GM10248 (cell line): Measurements from ENCODE around the gene SDK2.

Experiments used
- CTCF ChIA-PET: fragments of 300-600 bp; sonication (Branson Sonifier 250); formaldehyde crosslinking; extraction: SDS; loops from one replicate; lab custom pipeline; 2021; ENCODE audit warnings: antibody characterized with exemption; lab: Yijun Ruan, JAX
- POLR2A ChIA-PET: fragments of 350-650 bp; sonication (Branson Sonifier 250); formaldehyde crosslinking; extraction: SDS; loops from one replicate; lab custom pipeline; 2020; ENCODE audit warnings: antibody characterized with exemption; lab: Yijun Ruan, JAX
- DNase-seq: peaks from one replicate; pipeline ENCODE4 v3.0.0; 2012; ENCODE audit errors: extremely low spot score
- TF ChIP-seq, protein P1 (sequence below): IDR thresholded peaks from 2 replicates; pipeline ENCODE4 v1.5.1; 2012; ENCODE audit warnings: mild to moderate bottlenecking, low read depth; ENCODE audit errors: extremely low read depth, missing control alignments, control extremely low read depth

SDK2 gene

DNA sequence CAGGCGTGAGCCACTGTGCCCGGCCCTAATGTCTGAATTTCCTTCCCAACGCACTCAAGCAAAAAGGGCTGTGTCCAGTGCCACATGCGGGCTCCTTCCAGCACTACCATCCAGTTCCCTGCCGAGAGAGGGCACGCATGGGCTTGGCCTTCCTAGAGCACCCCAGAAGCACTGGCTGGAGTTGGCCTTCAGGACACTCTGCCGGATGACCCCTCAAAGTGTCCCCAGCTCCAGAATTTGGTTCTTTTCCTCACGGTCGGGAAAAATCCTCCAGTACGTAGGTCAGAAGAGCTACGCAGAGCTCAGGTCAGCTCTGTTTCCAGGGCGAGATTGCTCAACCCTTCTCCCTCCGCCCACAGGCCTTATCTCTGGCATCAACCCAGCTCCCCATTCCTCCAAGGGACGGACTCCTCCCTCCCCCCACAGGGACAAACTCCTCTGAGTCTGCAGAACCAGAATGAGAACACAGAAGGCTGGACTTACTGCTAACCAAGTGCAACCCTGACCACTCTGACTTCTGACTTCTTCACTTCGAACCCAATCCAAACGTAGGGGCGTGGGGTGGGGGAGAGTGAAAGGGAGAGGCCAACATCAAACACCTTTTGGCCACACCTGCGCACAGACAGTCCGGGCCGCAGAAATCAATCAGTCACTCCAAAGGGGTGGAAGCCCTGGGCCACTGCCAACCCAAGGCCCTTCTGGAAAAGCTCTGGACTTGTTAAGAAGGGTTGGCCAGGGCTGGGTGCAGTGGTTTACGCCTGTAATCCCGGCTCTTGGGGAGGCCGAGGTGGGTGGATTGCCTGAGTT lies 336.0 kb downstream of the SDK2 start:
- TF ChIP-seq, protein P1, sequence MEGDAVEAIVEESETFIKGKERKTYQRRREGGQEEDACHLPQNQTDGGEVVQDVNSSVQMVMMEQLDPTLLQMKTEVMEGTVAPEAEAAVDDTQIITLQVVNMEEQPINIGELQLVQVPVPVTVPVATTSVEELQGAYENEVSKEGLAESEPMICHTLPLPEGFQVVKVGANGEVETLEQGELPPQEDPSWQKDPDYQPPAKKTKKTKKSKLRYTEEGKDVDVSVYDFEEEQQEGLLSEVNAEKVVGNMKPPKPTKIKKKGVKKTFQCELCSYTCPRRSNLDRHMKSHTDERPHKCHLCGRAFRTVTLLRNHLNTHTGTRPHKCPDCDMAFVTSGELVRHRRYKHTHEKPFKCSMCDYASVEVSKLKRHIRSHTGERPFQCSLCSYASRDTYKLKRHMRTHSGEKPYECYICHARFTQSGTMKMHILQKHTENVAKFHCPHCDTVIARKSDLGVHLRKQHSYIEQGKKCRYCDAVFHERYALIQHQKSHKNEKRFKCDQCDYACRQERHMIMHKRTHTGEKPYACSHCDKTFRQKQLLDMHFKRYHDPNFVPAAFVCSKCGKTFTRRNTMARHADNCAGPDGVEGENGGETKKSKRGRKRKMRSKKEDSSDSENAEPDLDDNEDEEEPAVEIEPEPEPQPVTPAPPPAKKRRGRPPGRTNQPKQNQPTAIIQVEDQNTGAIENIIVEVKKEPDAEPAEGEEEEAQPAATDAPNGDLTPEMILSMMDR = no peak
- POLR2A ChIA-PET = no interaction called here
- DNase-seq = no peak
- CTCF ChIA-PET = interaction anchor here (3.9 kb wide), 1 partner anchor 9 kb away, joined by 10 read pairs; no protein-coding TSS in a partner anchor

DNA sequence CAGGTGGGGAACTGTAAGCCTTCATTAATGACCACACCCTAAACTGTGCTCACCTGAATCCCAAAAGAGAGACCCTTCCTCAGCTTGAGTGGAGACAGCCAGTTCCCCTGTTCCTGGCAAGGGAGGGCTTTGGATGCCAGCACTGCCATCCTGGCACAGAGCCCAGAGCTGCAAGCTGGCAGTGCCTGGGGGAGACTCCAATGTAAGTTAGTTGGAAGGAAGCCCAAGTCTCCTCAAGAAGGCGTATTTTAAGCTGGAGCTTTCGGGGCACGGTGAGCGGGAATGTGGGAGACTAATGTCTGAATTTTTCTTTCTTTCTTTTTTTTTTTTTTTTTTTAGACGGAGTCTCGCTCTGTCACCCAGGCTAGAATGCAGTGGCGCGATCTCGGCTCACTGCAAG lies 337.1 kb downstream of the SDK2 start:
- POLR2A ChIA-PET = interaction anchor here (0.7 kb wide), 1 partner anchor 216 kb away, joined by 7 read pairs; no protein-coding TSS in a partner anchor
- CTCF ChIA-PET = interaction anchor here (1.0 to 1.5 kb wide), 2 partner anchors 63 to 66 kb away, joined by 3 to 6 read pairs; no protein-coding TSS in a partner anchor
- no peak for DNase-seq
- TF ChIP-seq, protein P1 = no peak

DNA sequence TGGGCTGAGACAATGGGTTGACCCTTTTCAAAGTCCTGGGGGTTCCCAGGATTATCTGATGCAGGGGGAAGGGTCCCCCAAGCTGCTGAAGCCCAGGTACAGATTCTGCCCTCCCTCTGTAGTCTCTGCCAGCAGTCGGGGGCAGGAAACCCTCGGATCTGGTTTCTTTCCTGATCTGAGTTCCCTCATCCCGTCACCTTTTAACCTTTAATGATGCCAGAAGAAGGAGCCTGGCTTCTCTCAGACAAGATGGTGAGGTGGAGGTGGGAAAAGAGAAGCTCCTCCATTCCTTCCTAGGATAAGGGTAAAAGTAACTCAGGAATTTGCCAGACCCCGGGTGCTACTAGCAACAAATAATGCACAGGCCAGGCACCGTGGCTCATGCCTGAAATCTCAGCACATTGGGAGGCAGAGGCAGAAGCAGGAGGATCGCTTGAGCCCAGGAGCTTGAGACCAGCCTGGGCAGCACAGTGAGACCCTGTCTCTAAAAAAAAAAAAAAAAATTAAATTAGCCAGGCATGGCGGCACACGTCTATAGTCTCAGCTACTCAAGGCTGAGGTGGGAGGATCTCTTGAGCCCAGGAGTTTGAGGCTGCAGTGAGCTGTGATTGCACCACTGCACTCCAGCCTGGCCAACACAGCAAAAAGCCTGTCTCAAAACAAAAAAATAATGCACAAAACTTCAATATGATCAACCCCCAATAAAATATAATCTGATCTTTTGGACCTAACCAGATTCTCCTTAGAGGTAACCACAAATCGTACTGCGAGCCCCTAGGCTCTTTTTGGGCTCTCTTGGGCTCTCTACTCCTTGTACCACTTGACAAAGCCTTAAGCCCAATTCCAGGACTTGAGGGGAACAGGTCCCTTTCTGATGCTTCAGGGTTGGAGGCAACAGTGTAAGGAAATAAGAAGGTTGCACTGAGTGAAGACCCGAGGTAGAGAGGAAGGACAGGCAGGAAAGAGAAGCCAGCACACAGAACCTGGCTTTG lies 338.1 kb downstream of the SDK2 start:
- CTCF ChIA-PET = interaction anchor here (1.0 to 1.5 kb wide), 2 partner anchors 64 to 65 kb away, joined by 3 to 6 read pairs; no protein-coding TSS in a partner anchor
- POLR2A ChIA-PET = interaction anchor here (0.7 kb wide), 1 partner anchor 21 kb away, joined by 3 read pairs; no protein-coding TSS in a partner anchor
- DNase-seq = no peak

DNA sequence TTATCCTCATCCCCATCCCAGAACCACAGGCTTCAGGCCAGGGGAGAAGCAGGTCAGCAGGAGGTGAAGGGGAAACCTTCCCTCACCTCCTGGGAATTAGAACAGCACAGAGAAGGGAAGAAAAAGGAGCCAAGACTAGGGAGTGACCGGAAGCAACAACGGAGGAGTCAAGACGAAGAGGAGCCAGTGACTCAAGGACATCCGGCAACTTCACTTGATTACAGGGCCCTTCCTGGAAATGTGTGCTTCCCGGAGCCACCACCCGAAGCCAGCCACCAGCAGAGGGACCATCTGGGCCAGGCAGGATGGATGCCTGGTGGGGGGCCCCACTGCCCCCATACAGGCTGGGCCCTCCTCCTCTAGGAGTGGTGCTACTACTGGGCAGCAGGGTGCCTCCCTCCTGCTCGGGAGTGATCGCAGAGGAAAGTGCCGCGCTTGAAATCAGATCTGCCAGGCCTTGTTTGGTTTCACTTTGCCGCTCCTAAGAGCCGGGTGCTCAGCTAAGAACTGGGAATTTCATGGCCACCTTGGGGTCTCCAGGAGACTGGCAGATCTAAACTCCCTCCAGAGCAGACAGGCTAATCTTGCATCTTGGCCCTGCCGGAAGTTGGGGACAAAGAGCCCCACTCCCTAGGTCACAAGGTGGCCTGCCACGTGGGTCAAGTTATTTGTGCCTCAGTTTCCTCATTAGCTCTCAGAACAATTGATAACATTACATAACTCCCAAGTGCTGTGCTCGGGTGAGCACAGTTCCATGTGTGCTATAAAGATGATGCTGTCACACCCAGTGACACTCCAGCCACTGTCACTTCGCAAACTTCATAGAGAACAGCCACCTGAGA lies 339.1 kb downstream of the SDK2 start:
- CTCF ChIA-PET = no interaction called here

More for the DNA sequence above, 338.1 kb downstream of the SDK2 start:
- TF ChIP-seq, protein P1 = no peak

DNA sequence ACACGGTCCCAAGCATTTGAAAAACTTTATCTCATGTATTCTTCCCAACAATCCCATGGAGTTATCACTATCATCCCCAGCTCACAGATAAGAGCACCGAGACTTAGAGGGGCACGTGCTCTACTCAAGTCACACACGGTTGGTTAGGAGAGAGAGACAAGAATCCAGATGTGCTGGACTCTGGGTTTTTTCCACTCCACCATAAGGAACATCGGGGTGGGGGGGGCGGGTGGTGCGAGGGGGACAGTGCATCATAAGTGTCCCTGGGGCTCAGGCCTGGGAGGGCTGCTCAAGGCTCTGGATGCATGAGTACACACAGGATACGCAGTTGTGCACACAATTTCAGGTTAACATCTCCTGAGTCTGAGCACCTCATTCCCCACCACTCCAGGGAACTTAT lies 339.8 kb downstream of the SDK2 start:
- no peak for DNase-seq
- POLR2A ChIA-PET = interaction anchor here (0.5 kb wide), 1 partner anchor 113 kb away, joined by 3 read pairs; no protein-coding TSS in a partner anchor
- TF ChIP-seq, protein P1 = no peak
- CTCF ChIA-PET = no interaction called here

More for the DNA sequence above, 339.1 kb downstream of the SDK2 start:
- TF ChIP-seq, protein P1 = no peak
- DNase-seq = no peak
- POLR2A ChIA-PET = no interaction called here
